GOT3 (cell line): Measurements from ENCODE around the gene EPB41L4B.

Experiments used
- DNase-seq: peaks from one replicate; lab custom pipeline; 2025; ENCODE audit warnings: mixed read lengths; lab: John Stamatoyannopoulos, UW

EPB41L4B gene

DNA sequence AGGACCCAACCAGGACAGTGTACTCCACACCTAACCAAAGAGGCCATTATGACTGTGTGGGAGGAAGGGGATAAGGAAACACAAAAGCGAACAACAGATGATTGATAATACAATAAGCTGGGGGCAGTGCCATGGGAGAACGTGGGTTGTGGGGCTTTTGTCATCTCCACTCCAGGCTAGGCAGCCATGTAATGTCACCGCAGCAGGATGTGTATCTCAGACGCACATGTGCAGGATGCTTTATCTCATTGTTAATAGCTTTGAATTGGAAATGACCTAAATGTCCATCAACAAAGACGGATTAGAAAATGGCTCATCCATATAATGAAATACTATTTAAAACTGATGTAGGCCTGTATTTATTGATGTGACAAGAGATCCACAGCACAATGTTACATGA lies 51.0 kb downstream of the EPB41L4B start:
- no peak for DNase-seq

DNA sequence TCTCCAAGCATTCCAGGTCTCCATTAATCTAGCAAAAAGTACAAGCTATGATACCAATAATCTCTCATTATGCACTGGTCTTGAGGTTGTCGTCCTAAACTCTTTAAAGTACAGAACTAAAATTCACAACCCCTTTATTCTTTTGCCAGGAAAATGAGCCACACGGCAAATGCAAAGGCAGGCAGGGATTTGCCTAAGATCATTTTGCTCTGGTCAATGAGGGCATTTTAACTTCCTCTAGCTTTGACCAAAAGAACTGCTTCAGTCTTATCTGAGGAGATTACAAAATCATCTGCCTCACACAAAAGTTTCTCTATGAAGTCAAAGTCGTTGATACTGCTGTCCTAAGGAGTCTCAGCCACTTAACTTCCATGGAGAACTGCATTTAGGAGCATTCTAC lies 51.8 kb downstream of the EPB41L4B start:
- no peak for DNase-seq

DNA sequence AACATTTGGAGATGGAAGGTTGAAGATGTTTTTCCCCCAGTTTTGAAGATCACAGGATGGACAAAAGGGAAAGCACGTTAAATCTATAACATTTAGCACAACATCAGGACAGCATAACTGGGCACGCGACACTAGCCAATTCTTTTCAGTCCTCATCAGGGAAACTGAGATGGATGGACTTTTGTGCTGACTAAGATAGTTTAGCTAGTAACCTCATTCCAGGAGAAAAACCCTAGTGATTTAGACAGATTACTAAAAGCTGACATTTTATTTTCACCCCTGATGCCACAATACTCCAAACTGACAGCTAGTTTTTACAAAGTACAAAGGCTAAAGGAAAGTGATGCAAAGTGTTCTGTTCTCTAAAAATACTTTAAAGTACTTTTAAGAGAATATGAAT lies 53.3 kb downstream of the EPB41L4B start:
- DNase-seq: no peak

DNA sequence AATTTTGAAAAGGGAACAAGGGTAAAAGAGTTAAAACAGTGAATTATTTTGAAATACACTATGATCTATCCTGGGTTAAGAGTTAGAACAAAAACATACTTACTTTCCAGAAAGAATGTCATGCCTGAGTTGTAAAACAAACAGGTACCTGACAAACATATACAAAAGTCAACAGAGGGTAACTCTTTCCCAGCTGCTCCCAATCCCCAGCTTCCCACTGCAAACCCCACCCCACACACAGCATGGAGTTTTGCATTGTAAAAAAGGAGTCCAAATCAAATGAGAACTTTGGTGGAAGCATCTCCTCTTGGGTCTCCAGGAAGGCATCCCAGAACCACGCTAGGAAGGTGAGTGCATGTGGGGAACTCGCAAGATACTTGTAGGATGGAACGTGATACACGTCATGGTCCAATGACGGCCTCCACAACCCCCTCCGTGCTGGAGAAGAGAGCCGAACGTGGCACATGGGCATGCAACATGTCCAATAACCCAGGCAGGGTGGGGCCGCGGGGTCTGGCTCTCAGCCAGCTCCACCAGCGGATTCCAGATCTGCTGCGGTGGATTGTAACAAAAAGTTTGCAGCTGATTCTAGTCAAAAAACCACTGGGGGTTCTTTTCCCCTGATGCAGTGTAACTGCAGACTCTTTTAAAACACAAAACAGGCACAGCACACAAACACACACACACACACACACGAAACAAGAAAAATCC lies 55.8 kb downstream of the EPB41L4B start:
- DNase-seq: no peak

DNA sequence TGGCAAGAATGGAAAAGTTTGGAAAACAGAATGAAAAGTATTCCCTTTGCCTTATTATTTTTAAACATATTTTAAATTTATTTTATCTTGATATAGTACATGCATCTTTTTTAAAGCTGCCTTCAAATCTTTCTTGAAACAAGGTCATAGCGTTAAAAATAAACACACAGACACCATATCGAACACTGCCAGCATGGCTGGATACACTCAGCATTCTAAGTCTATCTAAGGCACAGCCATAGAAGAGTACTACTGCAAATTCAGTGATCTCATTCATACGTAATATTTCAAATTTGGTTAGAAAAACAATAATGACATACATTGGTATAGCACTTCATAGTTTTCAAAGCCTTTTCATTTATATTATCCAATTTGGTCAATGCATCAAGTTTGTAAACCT lies 57.5 kb downstream of the EPB41L4B start:
- no peak for DNase-seq

DNA sequence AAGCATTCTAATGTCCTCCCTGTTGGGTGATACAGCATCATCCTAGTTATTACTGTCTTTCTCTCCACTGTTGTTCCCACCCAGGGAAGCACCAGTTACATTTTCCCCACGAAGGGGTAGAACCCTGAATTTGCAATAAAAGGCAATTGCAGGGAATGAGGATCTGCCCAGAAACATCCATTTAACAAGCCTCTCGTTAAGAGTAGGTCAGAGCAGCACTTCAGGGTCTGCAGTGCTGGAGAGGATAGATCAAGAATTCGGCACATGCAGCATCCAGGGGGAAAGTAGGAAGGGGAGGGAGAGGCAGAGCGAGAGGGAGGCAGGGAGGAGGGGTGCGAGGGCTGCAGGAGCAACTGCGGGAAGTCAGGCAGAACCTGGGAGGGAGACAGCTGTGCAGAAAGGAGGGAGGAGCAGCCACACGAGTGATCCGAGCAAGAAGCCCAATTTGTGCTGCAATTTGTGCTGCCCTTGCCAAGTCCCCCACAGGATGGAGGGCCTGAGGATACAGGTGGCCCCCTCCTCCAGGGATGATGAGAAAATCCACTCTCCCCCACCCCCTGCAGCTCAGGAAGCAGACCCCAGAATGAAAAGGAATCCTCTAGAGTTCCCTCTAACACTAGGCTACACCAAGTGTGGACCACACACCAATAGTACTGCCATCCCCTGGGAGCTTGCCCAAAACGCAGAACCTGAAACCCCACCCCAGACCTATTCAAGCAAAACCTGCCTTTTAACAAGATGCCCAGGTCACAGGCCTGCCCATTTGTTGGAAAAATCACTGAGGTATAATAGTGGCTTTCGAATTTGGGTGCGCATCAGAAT lies 62.2 kb downstream of the EPB41L4B start:
- DNase-seq: no peak

DNA sequence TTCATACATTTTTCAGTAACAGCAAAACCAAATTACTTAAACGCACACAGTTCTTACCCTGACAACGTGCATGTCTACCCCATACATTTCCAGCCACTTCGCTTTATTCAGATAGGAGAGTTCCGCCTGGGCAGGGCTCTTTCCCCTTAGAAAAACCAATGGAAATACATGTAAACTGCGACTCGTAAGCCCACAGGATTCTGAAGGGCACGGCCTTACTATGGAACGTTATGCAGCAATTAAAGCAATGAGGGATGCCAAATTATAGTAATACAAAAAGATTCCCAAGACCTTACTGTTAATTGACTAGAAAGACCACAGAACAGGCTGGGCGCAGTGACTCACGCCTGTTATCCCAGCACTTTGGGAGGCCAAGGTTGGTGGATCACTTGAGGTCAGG lies 64.5 kb downstream of the EPB41L4B start:
- no peak for DNase-seq

DNA sequence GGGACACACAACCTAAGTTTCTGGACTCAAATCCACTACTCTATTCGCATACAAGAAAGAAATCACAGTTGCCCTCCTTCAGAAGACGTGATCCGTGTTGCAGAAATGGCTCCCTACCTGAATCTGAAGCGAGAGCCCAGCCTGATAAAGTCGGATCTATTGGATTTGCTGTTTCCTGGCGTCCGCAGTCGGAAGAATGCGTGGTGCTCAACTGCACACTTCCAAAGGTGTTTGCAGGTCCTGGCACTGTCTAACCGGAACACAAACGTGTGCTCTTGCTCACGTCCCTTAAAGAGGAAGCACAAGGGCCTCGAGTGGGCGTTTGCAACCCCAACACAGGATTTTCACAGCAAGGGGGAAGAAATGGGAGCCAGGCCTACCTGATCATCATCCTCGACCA lies 65.5 kb downstream of the EPB41L4B start:
- no peak for DNase-seq

DNA sequence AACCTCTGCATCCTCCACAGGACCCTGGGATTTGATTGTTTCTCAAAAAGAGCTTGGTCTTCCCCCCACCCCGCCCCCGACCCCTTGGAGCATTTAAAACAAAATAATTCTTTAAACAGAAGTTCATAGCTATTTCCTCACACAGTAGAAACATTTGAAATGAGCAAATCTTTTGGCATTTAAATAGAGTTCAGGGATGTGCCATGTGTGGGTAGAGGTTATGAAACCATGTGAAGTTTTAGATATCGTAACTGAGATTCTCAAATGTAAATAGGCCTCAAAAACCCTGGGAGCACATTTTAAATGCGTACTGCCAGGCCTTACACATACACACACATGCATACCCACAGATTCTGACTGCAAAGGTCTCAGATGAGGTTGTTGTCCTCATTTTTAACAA lies 66.5 kb downstream of the EPB41L4B start:
- no peak for DNase-seq

DNA sequence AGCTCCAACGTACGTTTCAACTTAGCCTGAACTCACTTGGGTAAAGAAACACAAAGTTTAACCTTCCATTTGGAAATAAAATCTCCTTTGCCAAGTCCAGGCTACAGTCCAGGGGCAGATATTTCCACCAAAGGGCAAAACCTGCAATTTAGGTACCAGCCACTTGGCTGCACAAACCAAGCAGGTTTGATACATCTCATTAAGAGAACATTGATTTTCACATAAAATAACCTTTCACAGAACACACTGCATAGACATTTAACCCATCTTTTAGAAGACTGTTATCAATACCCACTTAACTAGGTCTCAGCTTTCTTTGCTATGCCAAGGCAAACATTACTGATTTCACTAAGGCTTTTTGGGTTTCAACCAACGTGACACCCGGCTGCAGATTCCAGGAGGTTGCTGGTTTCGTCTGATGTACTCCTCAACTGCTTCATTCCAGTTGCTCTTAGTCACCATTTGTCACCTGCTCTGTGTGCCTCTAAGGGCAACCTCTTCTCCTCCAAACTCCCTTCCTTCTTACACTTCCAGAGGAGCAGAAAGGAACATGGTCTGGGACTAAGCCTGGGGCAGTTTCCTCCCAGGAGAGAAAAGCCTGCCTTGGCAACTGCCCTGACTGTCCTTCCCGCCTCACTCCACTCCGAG lies 67.1 kb downstream of the EPB41L4B start:
- no peak for DNase-seq

DNA sequence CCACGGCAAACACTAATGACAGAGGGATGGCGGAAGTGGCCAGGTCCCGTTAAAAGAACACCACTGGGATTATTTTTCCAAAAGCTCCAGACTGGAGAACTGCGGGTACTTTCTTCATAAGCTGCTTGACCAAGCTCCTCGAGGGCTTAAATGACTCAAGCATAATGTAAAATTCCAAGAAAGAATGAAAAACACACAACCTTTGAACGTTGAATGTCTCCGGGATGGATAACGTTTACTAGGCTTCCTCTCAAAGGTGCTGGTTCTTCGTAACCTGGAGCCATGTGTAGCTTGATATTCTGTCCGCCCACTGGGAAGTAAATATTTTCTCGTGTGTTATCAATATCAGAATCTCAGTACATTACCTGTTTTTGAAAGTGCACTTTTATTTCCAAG lies 67.6 kb downstream of the EPB41L4B start:
- DNase-seq: no peak

DNA sequence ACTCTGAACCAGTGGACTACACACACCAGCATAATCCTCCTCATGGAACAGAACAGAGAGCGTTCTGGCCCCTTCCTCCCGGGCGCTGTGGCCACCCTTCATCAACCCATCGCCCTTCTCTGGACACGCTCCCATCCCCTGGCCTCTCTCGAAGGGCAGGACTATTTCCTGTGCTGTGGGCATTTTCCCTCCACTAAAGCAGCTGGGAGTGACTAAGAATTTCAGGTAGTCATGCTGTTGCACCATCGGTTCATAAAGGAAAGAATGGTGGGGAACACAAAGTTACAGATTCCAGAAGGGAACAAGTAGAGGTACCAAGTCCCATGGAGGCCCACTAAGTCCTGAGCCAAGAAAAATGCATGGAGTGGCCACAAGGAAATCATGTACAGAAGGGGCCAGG lies 68.6 kb downstream of the EPB41L4B start:
- no peak for DNase-seq

DNA sequence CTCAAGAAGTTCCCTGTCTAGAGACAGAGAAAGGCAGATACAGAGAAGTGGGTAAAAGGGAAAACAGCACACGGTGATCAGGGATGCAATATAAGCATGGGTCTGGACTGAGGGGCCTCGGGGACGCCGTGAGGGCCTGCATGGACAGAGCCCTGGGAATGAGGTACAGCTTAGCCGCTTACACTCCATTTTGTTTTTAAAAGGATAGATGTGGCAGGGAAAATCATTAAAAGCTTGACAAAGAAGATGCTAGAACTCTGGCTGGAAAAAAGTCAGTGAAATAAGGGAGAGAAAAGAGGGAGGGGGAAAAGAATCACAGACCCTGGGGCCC lies 69.1 kb downstream of the EPB41L4B start:
- no peak for DNase-seq

DNA sequence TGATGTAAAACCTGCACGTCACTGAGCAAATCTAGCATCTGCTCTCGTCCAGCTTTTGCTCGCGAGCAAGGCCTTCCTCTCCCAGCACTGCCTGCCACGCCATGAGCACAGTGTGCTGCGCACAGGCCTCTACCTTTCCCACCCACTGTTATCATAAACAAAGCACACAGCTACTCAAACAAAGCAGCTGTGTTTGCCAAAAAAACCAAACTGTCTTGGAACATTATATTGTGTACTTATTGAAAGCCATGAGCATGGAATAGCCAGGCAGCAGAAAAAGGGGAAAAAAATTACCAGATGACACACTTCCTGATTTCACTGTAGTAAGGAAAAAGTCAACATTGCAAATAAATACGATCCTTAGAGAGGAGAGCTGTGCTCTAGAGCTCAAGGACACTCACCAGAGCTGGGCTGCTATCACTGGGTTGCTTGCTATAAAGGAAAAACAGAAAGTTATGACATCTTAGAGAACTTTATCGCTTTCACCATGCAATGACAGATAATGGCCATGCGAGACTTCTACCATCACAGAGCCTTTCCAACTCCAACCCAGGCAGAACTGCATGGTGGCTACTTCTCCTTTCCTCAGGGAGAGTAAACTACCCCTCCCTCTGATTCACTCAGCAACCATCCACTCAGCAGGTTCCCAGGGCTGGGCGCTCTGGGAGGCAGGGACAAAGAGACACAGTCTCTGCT lies 69.6 kb downstream of the EPB41L4B start:
- no peak for DNase-seq

DNA sequence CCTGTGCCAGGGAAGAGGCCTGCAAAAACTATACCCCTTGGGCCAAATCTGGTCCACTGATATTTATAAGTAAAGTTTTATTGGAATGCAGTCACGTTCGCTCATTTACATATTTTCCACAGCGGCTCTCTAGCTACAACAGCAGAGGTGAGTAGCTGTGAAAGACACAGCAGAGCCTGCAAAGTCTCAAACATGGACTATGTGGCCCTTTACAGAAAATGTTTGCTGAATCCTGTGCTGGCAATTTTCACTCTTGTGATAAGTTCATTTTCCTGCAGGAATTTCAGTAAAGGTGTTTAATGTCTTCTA lies 70.1 kb downstream of the EPB41L4B start:
- no peak for DNase-seq

DNA sequence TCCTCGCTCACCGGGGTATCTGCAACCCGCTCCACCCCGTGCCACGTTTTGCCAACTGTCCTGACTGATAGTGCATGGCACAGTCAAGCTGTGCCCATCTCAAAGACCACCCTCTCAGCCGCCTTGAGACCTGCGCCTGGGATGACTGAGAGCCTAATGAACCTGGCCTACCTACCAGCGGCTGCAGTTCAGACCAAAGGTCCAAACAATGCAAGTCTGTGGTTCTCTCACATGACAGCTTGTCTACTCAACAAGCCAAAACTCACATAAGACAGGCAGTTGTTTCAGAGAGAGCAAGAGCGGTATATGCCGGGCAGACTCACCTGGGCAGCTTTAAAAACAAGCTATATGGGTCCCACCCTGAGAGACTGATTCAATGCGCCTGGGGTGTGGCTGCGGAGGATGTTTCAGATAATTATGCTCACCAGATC lies 70.5 kb downstream of the EPB41L4B start:
- DNase-seq: no peak

DNA sequence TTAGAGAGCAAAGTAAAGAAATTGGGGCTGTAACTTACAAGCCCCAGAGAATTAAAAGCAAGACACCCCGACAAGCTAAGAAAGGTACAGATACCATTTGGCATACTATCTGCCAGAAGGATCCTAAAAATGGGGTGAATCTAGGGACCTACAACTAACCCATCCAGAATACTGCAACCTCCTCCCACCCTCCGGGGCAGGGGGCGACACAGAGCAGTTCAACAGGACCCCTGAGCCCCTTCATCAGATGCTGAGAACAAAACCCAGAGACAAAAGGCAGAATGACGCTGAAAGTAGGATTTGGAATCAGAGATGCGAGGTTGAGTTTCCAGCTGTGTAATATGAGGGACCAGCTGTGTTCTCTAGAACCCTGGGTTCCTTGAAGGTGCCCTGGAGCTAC lies 71.2 kb downstream of the EPB41L4B start:
- DNase-seq: no peak

DNA sequence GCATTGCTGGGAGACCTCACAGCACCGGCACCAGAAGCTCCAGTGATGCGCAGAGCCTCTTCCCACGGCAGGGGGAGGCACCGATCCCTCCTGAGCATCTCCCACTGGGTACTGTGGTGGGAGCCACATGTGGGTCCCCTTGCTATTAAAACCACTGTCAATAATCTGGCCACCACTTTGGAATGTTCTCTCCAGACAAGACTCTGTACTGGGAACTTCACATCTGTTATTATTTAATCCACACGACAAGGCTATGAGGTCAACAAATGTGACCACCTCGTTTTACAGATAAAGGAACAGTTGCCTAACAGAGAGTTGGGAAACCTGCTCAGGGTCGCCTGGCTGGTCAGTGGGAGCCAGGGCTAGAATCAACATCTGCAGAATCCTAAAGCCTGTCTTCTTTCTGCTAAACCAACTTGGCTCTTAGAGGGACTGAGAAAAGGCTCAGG lies 72.7 kb downstream of the EPB41L4B start:
- DNase-seq: no peak

DNA sequence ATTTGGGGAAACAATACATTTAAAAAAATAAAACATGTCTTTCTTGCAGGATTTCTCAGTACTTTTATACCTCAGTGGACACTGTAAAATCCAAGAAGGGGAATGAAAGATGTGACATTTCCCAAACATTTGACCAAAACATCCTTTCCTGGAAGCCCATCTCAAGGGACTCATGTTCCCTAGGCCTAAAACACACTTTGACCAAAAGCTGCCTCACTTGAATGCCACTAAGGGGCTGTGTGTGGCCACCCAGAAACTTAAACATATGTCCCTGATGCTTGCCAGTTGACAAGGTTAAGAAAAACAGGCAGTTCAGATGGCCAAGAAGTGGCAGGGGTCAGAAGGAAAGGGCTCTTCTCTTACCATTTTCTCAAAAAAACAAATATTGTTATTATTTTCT lies 73.6 kb downstream of the EPB41L4B start:
- no peak for DNase-seq

DNA sequence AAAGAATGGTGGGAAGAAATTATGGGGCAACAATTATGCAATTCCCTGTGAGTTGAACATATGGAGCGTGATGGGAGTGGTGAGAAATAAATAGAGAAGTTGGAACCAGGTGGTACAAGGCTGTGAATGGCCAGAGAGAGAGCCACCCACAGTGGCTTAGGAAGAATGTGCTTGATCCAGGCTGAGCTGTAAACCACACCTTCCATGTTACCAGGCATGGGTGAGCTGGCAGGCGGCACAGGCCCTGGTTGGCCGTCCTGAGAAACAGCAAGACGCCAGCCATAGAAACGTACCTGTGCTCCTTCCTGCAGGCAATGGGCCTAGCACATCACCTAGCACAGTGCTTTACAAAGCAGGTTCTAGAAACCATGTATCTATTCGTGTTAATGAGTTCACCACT lies 74.3 kb downstream of the EPB41L4B start:
- no peak for DNase-seq

DNA sequence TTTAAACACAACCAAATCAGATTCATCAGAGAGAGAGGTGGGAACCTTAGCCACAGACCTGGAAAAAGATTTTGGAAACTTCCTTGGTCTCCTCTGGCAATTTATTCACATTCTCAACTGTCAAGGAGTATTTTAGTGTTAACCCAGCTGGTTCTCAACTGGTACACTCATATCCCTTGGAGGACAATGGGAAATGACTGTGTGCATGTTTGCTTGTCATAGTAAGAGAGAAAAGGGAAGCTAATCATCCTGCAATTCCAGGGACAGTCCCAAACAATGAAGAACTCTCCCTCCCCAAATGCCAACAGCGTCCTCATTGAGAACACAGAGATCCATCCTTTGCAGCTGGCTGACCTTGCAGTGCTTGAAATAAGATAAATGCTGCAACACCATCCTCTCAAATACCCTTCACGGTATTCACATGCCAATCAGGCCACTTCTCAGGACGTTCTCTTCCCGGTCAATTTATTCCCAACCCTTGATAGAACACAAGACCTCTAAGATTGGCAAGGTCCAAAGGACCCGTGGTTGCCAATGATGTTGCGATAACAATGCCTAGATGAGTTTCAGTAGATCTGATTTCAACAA lies 75.5 kb downstream of the EPB41L4B start:
- DNase-seq: no peak
